GM12873 (cell line): Measurements from ENCODE around the gene MPL.

Experiments
- TF ChIP-seq, protein P1 (sequence below): IDR thresholded peaks from 2 replicates; pipeline ENCODE4 v1.5.1; 2012; ENCODE audit warnings: low read depth, mild to moderate bottlenecking, moderate library complexity, low read length, control low read depth; ENCODE audit not compliant: insufficient read depth; ENCODE audit errors: missing control alignments

The MPL gene

GRCh38 chr1:43312663-43313515, 24.7 kb upstream of the MPL start:
- TF ChIP-seq, protein P1, sequence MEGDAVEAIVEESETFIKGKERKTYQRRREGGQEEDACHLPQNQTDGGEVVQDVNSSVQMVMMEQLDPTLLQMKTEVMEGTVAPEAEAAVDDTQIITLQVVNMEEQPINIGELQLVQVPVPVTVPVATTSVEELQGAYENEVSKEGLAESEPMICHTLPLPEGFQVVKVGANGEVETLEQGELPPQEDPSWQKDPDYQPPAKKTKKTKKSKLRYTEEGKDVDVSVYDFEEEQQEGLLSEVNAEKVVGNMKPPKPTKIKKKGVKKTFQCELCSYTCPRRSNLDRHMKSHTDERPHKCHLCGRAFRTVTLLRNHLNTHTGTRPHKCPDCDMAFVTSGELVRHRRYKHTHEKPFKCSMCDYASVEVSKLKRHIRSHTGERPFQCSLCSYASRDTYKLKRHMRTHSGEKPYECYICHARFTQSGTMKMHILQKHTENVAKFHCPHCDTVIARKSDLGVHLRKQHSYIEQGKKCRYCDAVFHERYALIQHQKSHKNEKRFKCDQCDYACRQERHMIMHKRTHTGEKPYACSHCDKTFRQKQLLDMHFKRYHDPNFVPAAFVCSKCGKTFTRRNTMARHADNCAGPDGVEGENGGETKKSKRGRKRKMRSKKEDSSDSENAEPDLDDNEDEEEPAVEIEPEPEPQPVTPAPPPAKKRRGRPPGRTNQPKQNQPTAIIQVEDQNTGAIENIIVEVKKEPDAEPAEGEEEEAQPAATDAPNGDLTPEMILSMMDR: no peak

DNA sequence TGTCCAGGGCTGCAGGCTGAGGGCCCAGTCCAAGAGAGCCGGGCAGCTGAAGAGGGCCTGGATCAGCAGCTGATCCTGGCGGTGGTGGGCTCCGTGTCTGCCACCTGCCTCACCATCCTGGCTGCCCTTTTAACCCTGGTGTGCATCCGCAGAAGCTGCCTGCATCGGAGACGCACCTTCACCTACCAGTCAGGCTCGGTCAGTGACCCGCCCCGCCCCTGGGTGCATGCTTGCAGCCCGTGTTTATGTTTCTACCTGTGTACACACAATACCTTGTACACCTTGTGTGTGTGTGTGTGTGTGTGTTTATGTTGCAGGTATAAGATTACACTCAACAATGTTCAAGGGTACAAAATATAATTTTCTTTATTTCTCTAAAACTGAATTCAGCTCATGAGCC, 23.8 kb upstream of the MPL start:
- TF ChIP-seq, protein P1: no peak

GRCh38 chr1:43314233-43314632, 23.4 kb upstream of the MPL start:
- TF ChIP-seq, protein P1: no peak

- TF ChIP-seq, protein P1: no peak
These were observed 22.1 kb upstream of the MPL start for GRCh38 chr1:43315481-43315880.

DNA sequence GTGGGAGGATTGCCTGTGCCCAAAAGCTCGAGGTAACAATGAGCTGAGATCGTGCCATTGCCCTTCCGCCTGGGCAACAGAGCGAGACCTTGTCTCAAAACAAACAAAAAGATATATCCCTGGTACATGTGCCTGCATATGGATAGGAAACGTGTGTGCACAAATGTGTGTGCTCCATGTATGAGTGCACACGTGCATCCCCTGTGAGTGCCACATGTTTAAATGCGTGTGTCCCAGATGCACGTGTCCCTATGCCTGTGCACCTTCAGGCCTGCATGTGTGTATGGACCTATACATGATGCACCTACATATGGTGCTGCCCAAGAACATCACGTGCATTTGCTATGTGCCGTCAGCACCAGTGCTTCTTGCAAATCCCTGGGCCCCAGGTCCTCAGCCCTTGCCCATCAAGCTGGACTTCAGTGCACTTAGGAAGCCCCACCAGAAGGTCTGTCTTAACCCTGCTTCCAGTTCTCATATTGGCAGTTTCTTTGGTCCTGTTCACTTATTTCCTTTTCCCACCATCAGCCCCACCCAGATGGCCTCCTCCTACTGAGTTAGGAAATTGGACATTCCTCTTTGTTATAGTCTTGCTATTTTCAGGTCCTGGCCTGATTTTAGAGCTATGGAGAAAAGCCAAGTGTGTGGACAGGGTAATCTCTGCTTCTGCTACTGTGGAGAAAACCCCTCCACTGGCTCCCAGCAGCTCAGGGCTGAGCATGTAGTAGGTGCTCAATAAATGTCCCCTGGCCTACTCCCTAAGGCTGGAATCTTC, 21.5 kb upstream of the MPL start:
- TF ChIP-seq, protein P1: no peak

DNA sequence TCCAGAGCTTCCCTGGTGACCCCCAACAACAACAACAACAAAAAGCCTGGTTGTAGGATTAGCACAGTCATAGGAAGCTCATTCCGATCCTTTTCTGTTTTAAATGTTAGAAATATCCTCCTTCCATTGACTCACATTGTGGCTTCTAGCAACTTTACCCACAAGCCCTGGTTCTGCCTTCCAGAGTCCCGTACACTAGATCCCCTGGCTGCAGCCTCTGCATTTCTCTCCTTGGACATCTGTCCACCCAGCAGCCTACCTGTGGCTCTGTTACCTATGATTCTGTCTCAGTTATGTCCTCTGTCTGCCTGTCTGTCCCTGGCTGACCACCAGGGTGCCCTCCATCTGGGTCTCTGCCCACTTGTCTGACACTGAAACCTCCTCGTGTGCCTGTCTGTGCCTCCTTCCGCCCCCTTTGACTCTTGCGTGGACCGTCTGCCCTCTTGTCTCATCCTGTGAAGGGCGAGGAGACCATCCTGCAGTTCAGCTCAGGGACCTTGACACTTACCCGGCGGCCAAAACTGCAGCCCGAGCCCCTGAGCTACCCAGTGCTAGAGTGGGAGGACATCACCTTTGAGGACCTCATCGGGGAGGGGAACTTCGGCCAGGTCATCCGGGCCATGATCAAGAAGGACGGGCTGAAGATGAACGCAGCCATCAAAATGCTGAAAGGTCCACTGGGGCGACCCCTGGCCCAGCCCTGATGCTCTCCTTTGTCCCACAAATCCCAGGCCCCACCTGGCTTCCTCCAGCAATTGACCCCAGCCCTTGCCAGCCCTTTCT, 20.7 kb upstream of the MPL start:
- TF ChIP-seq, protein P1: peak; percentile 25
